A549 (cell line): Measurements from ENCODE around the gene SFT2D2. TPM values are rescaled to one million over a fixed set of nuclear protein-coding genes. Genes with fewer than 3 reads are reported as not detected.

Source experiments
- ATAC-seq, 2 experiments: fragments of 200-7000 bp in 1 of 2; fragments of >200 bp in 1 of 2; cut with Nextera tagmentation in 1 of 2; cut with Tn5 transposase in 1 of 2; 3 replicates each; pipeline versions ENCODE4 v1.8.0 to v1.9.1; 2018 to 2020; ENCODE audit warnings: mild to moderate bottlenecking in 1 of 2, moderate library complexity in 1 of 2
- CTCF ChIA-PET: fragments of 300-600 bp; sonication (Branson Sonifier 250); formaldehyde crosslinking; extraction: SDS; loops from one replicate; lab custom pipeline; 2021; ENCODE audit warnings: antibody characterized with exemption, inconsistent platforms; lab: Yijun Ruan, JAX
- POLR2A ChIA-PET: fragments of 350-600 bp; formaldehyde crosslinking; extraction: SDS; loops from one replicate; lab custom pipeline; 2021; ENCODE audit warnings: antibody characterized with exemption, inconsistent platforms; lab: Yijun Ruan, JAX
- DNase-seq, 2 experiments: peaks; one replicate each; pipeline versions ENCODE4 v3.0.0 to v3.0.0-alpha.2; 2011 to 2016; ENCODE audit warnings: low read depth in 1 of 2, low spot score in 1 of 2
- FAIRE-seq: peaks from 2 replicates; lab custom pipeline; 2011; peaks lifted over from hg19 to GRCh38; lab: Jason Lieb, UNC
- H3K27ac ChIP-seq, 2 experiments: fragments of >200 bp; sonication (Bioruptor Twin); formaldehyde crosslinking; 3 replicates each; pipeline ENCODE4 v1.5.1; 2016 to 2017
- H3K4me1 ChIP-seq: fragments of >200 bp; sonication (Bioruptor Twin); formaldehyde crosslinking; 3 replicates; pipeline ENCODE4 v1.6.1; 2016
- H3K4me2 ChIP-seq: fragments of >200 bp; sonication (Bioruptor Twin); formaldehyde crosslinking; 3 replicates; pipeline ENCODE4 v1.6.1; 2016
- H3K4me3 ChIP-seq: fragments of >200 bp; sonication (Bioruptor Twin); formaldehyde crosslinking; 3 replicates; pipeline ENCODE4 v1.5.1; 2016
- H3K9me3 ChIP-seq: fragments of >200 bp; sonication (Bioruptor Twin); formaldehyde crosslinking; 3 replicates; pipeline ENCODE4 v1.6.1; 2016
- BHLHE40 ChIP-seq: IDR thresholded peaks from 2 replicates; pipeline ENCODE4 v1.6.1; 2012; ENCODE audit warnings: low read depth, low read length, inconsistent platforms
- CBX8 ChIP-seq: fragments of 200-600 bp; sonication (generic); IDR thresholded peaks from 2 replicates; pipeline ENCODE4 v1.6.1; 2016
- E2F6 ChIP-seq: IDR thresholded peaks from 2 replicates; pipeline ENCODE4 v1.6.1; 2012; ENCODE audit warnings: low read depth, borderline replicate concordance
- EP300 ChIP-seq, 2 experiments: fragments of >200 bp; sonication (Bioruptor Twin); formaldehyde crosslinking; IDR thresholded peaks; 2 replicates in 1 of 2; 3 replicates in 1 of 2; pipeline ENCODE4 v1.6.1; 2016 to 2017
- FOSB ChIP-seq: fragments of 250-450 bp; sonication (Bioruptor Pico); IDR thresholded peaks from 2 replicates; pipeline ENCODE4 v1.5.0; 2020; ENCODE audit warnings: mild to moderate bottlenecking, moderate library complexity
- FOSL2 ChIP-seq, 2 experiments: fragments of 450-650 bp in 1 of 2; fragments of >200 bp in 1 of 2; sonication (Bioruptor Twin) in 1 of 2; formaldehyde crosslinking; IDR thresholded peaks; 2 replicates each; pipeline versions ENCODE4 v1.5.0 to v1.6.1; 2016 to 2020; ENCODE audit warnings: mild to moderate bottlenecking in 1 of 2, moderate library complexity in 1 of 2
- FOXS1 ChIP-seq: fragments of 250-450 bp; sonication (Bioruptor Pico); IDR thresholded peaks from 2 replicates; pipeline ENCODE4 v1.5.0; 2020; ENCODE audit warnings: mild to moderate bottlenecking, moderate library complexity
- HDAC2 ChIP-seq: fragments of 200-600 bp; sonication (generic); IDR thresholded peaks from 2 replicates; pipeline ENCODE4 v1.6.1; 2016
- HOXB13 ChIP-seq: fragments of 250-450 bp; sonication (Bioruptor Pico); IDR thresholded peaks from 2 replicates; pipeline ENCODE4 v1.5.0; 2020; ENCODE audit warnings: low read depth, mild to moderate bottlenecking, moderate library complexity
- KDM1A ChIP-seq: fragments of 200-600 bp; sonication (generic); IDR thresholded peaks from 2 replicates; pipeline ENCODE4 v1.6.1; 2016; ENCODE audit warnings: low read depth, mild to moderate bottlenecking
- MAZ ChIP-seq: fragments of 150-350 bp; IDR thresholded peaks from 2 replicates; pipeline ENCODE4 v1.6.1; 2014; ENCODE audit warnings: antibody characterized with exemption, low read depth, low read length, borderline replicate concordance
- NR3C1 ChIP-seq: fragments of >200 bp; sonication (Bioruptor Twin); formaldehyde crosslinking; IDR thresholded peaks from 3 replicates; pipeline ENCODE4 v1.6.1; 2017
- PBX3 ChIP-seq: IDR thresholded peaks from 2 replicates; pipeline ENCODE4 v1.6.1; 2012
- POLR2A ChIP-seq: IDR thresholded peaks from 2 replicates; pipeline ENCODE4 v1.6.1; 2012; ENCODE audit warnings: mild to moderate bottlenecking, low read length
- RAD21 ChIP-seq, 2 experiments: fragments of >200 bp in 1 of 2; sonication (Bioruptor Twin) in 1 of 2; formaldehyde crosslinking in 1 of 2; IDR thresholded peaks in 1 of 2; conservative IDR thresholded peaks in 1 of 2; 2 replicates in 1 of 2; 3 replicates in 1 of 2; pipeline ENCODE4 v1.6.1; 2012 to 2018; ENCODE audit warnings: inconsistent platforms in 1 of 2
- RARB ChIP-seq: fragments of 250-450 bp; sonication (Bioruptor Pico); IDR thresholded peaks from 2 replicates; pipeline ENCODE4 v1.8.0; 2021; ENCODE audit warnings: mild to moderate bottlenecking, moderate library complexity
- RCOR1 ChIP-seq: fragments of 150-350 bp; IDR thresholded peaks from 2 replicates; pipeline ENCODE4 v1.6.1; 2014; ENCODE audit warnings: antibody characterized with exemption, low read length, low read depth
- RFX5 ChIP-seq: fragments of 450-650 bp; IDR thresholded peaks from 2 replicates; pipeline ENCODE4 v1.7.1; 2014; ENCODE audit warnings: antibody characterized with exemption, mild to moderate bottlenecking, moderate library complexity
- SMC3 ChIP-seq: fragments of >200 bp; sonication (Bioruptor Twin); formaldehyde crosslinking; IDR thresholded peaks from 3 replicates; pipeline ENCODE4 v1.6.1; 2018; ENCODE audit warnings: inconsistent platforms
- SREBF2 ChIP-seq: fragments of 450-650 bp; IDR thresholded peaks from 2 replicates; pipeline ENCODE4 v1.6.1; 2014; ENCODE audit warnings: mild to moderate bottlenecking, moderate library complexity
- TP53 ChIP-seq: fragments of 250-450 bp; sonication (Bioruptor Pico); IDR thresholded peaks from 2 replicates; pipeline ENCODE4 v1.5.0; 2021; ENCODE audit warnings: mild to moderate bottlenecking, moderate library complexity
- ZC3H11A ChIP-seq: fragments of 450-650 bp; IDR thresholded peaks from 2 replicates; pipeline ENCODE4 v1.6.1; 2014; ENCODE audit warnings: antibody characterized with exemption, mild to moderate bottlenecking
- ZSCAN20 ChIP-seq: fragments of 250-450 bp; sonication (Bioruptor Pico); IDR thresholded peaks from 2 replicates; pipeline ENCODE4 v1.8.0; 2022; ENCODE audit warnings: mild to moderate bottlenecking, moderate library complexity
- WGBS: methylation state at CpG from one replicate; pipeline ENCODE4 v1.1.6; 2017; ENCODE audit errors: missing lambda C conversion rate; 5-methylcytosine and 5-hydroxymethylcytosine counted together
- polyA plus RNA-seq, 4 experiments: library from polyadenylated mRNA; depleted of rRNA in 3 of 4; stranded (reverse); fragments of >200 nt; fragmentation: RNase III in 1 of 4; extraction: RNeasy Plus Mini Kit Qiagen cat#74134 plus additional on column Dnase treatment in 1 of 4; gene quantifications; 2 replicates in 3 of 4; 3 replicates in 1 of 4; pipeline ENCODE4 v1.2.3, GENCODE V29; 2011 to 2017
- TF ChIP-seq, protein P1 (sequence below): fragments of >200 bp; sonication (Bioruptor Twin); formaldehyde crosslinking; IDR thresholded peaks from 3 replicates; pipeline ENCODE4 v1.5.1; 2016
- TF ChIP-seq, protein P2 (sequence below): fragments of 450-650 bp; IDR thresholded peaks from 2 replicates; pipeline ENCODE4 v1.6.1; 2014; ENCODE audit warnings: antibody characterized with exemption
- TF ChIP-seq, protein P3 (sequence below): fragments of 200-600 bp; sonication (generic); IDR thresholded peaks from 2 replicates; pipeline ENCODE4 v1.6.1; 2016; ENCODE audit warnings: antibody characterized with exemption, mild to moderate bottlenecking, moderate library complexity

SFT2D2 gene
- polyA plus RNA-seq, 2 of the 4 experiments (the other 2 are of a cell fraction) = 12.8 to 40.1 TPM

DNA sequence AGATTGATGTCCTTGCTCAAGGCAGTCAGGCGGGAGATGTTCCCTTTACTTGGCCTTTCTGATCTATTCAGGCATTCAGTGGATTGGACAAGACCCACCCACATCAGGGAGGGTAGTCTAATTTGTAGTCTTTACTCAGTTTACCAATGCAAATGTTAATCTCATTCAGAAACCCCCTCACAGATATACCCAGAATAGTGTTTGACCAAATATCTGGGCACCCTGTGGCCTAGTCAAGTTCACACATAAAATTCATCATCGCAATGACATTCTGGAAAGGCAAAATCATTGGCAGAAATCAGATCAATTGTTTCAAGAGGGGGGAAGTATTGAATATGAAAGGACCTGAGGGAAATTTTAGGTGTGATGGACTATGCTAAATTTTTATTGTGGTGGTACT, 12.5 kb upstream of the SFT2D2 start:
- H3K4me1 ChIP-seq = no peaks in the 10 kb centered on the region
- ChIA-PET CTCF (no interaction called here), POLR2A (no interaction called here)
- no peak for TF ChIP-seq SMC3
- no peak for TF ChIP-seq TP53 (CRISPR knock-in tag)
- TF ChIP-seq, protein P1, sequence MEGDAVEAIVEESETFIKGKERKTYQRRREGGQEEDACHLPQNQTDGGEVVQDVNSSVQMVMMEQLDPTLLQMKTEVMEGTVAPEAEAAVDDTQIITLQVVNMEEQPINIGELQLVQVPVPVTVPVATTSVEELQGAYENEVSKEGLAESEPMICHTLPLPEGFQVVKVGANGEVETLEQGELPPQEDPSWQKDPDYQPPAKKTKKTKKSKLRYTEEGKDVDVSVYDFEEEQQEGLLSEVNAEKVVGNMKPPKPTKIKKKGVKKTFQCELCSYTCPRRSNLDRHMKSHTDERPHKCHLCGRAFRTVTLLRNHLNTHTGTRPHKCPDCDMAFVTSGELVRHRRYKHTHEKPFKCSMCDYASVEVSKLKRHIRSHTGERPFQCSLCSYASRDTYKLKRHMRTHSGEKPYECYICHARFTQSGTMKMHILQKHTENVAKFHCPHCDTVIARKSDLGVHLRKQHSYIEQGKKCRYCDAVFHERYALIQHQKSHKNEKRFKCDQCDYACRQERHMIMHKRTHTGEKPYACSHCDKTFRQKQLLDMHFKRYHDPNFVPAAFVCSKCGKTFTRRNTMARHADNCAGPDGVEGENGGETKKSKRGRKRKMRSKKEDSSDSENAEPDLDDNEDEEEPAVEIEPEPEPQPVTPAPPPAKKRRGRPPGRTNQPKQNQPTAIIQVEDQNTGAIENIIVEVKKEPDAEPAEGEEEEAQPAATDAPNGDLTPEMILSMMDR = no peak
- TF ChIP-seq EP300 (IDR thresholded peaks at IDR 0.05) = no peak
- TF ChIP-seq, protein P2, sequence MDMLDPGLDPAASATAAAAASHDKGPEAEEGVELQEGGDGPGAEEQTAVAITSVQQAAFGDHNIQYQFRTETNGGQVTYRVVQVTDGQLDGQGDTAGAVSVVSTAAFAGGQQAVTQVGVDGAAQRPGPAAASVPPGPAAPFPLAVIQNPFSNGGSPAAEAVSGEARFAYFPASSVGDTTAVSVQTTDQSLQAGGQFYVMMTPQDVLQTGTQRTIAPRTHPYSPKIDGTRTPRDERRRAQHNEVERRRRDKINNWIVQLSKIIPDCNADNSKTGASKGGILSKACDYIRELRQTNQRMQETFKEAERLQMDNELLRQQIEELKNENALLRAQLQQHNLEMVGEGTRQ = no peak
- no peak for TF ChIP-seq RFX5
- no peak for TF ChIP-seq FOXS1 (CRISPR knock-in tag)
- no peak for TF ChIP-seq ZC3H11A
- no peak for TF ChIP-seq FOSL2 (IDR thresholded peaks at IDR 0.05)
- TF ChIP-seq FOSL2 (CRISPR knock-in tag; IDR thresholded peaks at IDR 0.05) = no peak
- no peak for TF ChIP-seq POLR2A
- no peak for TF ChIP-seq RARB (CRISPR knock-in tag)
- no peak overlapping the region for H3K4me3 ChIP-seq
- ATAC-seq (no peak), FAIRE-seq (no peak), DNase-seq (no peak)
- H3K9me3 ChIP-seq = peaks cover 10% of the 10 kb centered on the region; the same call in 2 of the 3 replicates
- no peak overlapping the region for H3K27ac ChIP-seq
- WGBS = 95% methylated on average over 2 of the region's 2 CpGs
- no peak overlapping the region for H3K4me2 ChIP-seq

DNA sequence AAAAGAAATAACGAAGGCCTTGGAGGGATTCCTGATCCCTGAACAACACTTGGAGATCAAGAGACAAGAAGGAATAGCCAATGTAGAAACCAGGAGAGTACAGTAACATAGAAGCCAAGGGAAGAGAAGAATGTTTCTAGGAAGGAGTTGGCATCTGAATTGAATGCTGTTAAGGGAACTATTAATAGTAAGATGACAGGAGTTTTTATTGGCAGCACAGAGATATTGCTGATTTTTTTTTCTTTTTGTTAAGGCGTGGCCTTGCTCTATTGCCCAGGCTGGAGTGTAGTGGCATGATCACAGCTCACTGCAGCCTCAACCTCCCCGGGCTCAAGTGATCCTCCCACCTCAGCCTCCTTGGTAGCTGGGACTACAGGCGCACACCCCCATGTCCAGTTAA, 9.6 kb upstream of the SFT2D2 start:
- no peak for DNase-seq
- ATAC-seq = no peak
- no peak overlapping the region for H3K4me3 ChIP-seq
- POLR2A ChIA-PET = no interaction called here
- no peak for FAIRE-seq
- no peak overlapping the region for H3K4me2 ChIP-seq
- H3K9me3 ChIP-seq = peaks cover 9% of the 10 kb centered on the region; the same call in 2 of the 3 replicates
- H3K4me1 ChIP-seq = no peaks in the 10 kb centered on the region
- no peak for TF ChIP-seq RCOR1
- TF ChIP-seq RFX5 = no peak
- no peak for TF ChIP-seq SMC3
- TF ChIP-seq HDAC2 = no peak
- no peak for TF ChIP-seq MAZ
- TF ChIP-seq, protein P2 = no peak
- no peak for TF ChIP-seq ZC3H11A
- no peak for TF ChIP-seq KDM1A
- no peak for TF ChIP-seq E2F6
- TF ChIP-seq CBX8 = no peak
- no peak for TF ChIP-seq ZSCAN20 (CRISPR knock-in tag)
- TF ChIP-seq RARB (CRISPR knock-in tag) = no peak
- TF ChIP-seq RAD21 (conservative IDR thresholded peaks at IDR 0.05 in 1 of 2, IDR thresholded peaks at IDR 0.05 in 1 of 2) = no peak
- TF ChIP-seq, all 56 proteins: peak for 0
- WGBS = 77% methylated on average over 4 of the region's 4 CpGs
- CTCF ChIA-PET = interaction anchor here (0.6 kb wide), 1 partner anchor 39 kb away, joined by 3 read pairs; no protein-coding TSS in a partner anchor
- no peak overlapping the region for H3K27ac ChIP-seq

DNA sequence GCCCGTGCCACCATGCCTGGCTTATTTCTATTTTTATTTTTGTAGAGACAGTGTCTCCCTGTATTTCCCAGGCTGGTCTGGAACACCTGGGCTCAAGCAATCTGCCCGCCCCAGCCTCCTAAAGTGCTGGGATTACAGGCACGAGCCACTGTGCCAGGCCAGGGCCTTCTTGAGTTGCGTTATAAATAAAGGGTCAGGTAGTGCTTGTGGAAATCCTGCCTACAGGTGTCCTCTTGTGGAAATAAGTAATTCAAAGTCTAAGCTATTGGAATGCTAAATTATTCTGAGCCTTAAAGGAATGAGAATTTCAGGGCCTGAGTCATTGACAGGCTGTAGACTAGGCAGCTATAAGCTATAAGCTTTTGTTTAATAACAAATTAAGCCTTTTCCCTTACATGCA, 8.1 kb upstream of the SFT2D2 start:
- H3K4me1 ChIP-seq = no peaks in the 10 kb centered on the region
- H3K4me3 ChIP-seq = no peak overlapping the region
- H3K9me3 ChIP-seq = peaks cover 5% of the 10 kb centered on the region; the same call in 1 of the 3 replicates
- no peak overlapping the region for H3K27ac ChIP-seq
- no peak for DNase-seq
- 87% methylated on average over 4 of the region's 4 CpGs for WGBS
- CTCF ChIA-PET = interaction anchor here (0.6 to 1.5 kb wide), 4 partner anchors 8 to 223 kb away, joined by 3 to 4 read pairs (median 3); partner anchors contain the start of gene SFT2D2
- no peak for FAIRE-seq
- POLR2A ChIA-PET = interaction anchor here (0.7 kb wide), 1 partner anchor 9 kb away, joined by 7 read pairs; the partner anchor contains the start of gene SFT2D2
- no peak for ATAC-seq
- no peak overlapping the region for H3K4me2 ChIP-seq
- TF ChIP-seq RARB (CRISPR knock-in tag) (no peak), NR3C1 (no peak), PBX3 (no peak), FOXS1 (CRISPR knock-in tag) (no peak), BHLHE40 (no peak), HOXB13 (CRISPR knock-in tag) (no peak), FOSB (no peak), EP300 (IDR thresholded peaks at IDR 0.05) (no peak), POLR2A (no peak), SREBF2 (no peak), CBX8 (no peak)
- TF ChIP-seq, protein P3, sequence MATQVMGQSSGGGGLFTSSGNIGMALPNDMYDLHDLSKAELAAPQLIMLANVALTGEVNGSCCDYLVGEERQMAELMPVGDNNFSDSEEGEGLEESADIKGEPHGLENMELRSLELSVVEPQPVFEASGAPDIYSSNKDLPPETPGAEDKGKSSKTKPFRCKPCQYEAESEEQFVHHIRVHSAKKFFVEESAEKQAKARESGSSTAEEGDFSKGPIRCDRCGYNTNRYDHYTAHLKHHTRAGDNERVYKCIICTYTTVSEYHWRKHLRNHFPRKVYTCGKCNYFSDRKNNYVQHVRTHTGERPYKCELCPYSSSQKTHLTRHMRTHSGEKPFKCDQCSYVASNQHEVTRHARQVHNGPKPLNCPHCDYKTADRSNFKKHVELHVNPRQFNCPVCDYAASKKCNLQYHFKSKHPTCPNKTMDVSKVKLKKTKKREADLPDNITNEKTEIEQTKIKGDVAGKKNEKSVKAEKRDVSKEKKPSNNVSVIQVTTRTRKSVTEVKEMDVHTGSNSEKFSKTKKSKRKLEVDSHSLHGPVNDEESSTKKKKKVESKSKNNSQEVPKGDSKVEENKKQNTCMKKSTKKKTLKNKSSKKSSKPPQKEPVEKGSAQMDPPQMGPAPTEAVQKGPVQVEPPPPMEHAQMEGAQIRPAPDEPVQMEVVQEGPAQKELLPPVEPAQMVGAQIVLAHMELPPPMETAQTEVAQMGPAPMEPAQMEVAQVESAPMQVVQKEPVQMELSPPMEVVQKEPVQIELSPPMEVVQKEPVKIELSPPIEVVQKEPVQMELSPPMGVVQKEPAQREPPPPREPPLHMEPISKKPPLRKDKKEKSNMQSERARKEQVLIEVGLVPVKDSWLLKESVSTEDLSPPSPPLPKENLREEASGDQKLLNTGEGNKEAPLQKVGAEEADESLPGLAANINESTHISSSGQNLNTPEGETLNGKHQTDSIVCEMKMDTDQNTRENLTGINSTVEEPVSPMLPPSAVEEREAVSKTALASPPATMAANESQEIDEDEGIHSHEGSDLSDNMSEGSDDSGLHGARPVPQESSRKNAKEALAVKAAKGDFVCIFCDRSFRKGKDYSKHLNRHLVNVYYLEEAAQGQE = no peak
